HG03097 (cell line): ENCODE results near the gene TGFBI.

Source experiments
- ATAC-seq: cut with Tn5 transposase; IDR thresholded peaks from one replicate; pipeline ENCODE4 v1.9.1; 2021; ENCODE audit not compliant: unreplicated experiment, low FRiP score

The TGFBI gene

DNA sequence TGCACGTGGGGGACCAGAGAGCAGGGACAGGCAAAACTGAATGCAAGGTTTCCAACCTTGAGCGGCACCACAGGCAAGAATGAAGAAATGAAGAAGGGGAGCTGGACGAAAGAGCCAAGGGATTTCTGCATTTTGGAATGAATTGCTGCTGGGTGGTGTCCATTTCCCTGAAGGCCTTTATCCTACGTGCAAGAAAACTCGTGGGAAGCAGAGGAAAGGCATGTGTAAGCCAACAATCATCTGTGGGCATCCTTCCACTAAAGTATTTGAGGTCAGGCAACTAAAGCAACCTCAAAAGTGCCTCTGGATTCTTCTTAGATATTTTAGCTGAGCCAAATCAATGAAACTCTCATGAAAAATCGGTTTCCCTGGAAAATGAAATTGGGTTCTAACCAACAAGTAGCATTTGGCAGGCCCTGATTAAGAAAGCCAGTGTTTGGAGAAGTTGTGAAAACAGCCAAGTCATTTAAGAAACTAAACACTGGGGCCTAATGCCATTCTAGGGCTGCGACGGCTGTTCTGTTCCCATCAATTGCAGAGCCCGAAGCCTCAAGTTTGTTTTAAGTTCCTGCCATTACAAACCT is 4.7 kb upstream of the TGFBI start:
- no peak for ATAC-seq

DNA sequence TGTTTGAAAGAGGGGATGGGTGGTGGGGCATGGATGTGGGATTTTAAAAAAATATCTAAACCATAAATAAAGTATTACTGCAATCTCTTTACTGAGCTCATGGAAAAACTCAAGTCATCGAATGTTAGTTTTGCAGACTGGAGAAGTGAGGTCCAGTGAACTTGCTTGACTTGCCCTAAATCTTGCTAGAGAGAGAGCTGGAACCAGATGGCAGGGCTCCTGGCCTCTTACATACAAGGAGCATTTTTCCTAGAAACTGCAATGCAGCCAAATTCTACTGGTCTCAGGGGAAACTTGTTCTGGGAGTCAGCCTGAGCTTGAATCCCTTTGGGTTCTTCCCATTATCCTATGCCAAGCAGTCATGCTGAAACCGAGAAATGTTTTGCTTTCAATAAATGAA is 2.9 kb upstream of the TGFBI start:
- ATAC-seq, result no peak

GRCh38 chr5:136026636-136027035 is 2.2 kb upstream of the TGFBI start:
- ATAC-seq, result no peak

DNA sequence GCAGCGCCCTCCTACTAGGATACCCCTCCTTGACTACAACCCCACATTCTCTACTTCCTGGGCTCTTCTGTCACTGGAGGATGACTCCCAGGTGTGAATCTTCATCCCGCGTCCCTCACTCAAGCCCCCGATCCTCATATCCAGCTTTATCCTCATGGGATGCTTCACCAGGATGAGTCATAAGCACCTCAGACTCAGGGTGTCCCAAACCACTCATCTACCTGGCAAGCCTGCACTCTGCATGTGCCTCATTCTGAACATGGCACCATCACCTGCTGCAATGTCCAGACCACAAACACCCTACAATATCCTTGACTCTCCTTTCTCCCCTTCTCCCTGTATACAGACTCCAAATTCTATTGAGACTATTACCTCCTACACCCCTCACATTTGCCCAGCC is 1.5 kb upstream of the TGFBI start:
- no peak for ATAC-seq

DNA sequence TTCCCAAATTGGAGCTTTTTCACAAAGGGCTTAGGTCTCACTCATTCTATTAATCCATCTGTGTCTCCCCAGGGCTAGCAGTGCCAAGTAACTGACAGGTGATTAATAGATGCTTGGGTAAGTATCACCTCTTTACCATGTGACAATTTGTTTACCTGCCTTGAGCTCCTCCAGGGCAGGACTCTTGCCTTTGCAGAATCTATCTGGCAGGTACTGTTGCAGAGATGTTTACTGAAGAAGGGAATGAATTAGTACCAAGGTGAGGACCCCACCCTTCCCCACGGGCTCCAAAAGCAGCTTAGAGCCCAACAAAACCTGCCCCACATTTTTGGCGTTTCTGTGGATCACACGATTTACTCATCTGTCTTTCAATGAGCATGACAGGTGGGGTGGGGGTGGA is 698 bp upstream of the TGFBI start:
- no peak for ATAC-seq

- ATAC-seq, result no peak
Measured at GRCh38 chr5:136030252-136030651, 1.5 kb downstream of the TGFBI start.

GRCh38 chr5:136030956-136031611 is 2.3 kb downstream of the TGFBI start:
- no peak for ATAC-seq

DNA sequence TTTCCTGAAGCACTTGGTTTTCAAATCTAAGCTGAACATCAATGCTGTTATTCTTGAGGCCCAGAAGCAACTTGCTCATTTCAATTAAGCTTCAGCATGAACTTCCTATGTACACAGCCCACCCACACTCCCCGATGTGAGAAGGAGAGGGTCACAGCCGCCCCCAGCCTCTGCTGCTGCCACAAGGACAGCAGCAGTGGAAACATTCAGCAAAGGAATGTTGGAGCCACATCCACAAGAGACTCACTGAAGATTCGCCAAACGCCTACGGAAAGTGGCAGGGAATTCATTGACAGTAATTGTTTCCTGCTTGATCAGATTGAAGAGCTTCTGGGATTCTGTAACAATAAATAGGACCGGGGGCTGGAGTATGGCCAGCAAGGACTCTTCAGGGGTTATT is 2.9 kb downstream of the TGFBI start:
- ATAC-seq, result no peak

- ATAC-seq, result no peak
Measured at GRCh38 chr5:136032564-136032963, 3.8 kb downstream of the TGFBI start.

GRCh38 chr5:136033234-136033633 is 4.4 kb downstream of the TGFBI start:
- ATAC-seq, result no peak

DNA sequence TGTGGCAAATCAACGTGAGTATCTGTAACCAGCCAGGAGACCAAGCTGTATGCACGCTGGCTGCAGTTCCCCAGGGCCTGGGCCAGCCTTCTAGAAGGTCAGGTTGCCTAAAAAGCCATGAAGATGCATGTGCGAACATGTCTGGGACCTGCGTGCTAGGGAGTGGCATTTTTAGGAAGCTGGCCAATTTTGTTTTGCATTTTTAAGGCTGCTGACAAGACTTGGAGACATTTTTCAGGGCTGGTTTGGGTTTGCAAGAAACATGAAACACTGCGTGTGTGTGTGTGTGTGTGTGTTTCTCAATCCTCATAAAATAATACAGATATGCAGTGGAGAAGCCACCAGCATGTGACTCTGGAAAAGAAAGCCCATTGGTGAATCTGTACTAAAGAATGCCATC is 5.1 kb downstream of the TGFBI start:
- ATAC-seq, result no peak

- ATAC-seq, result no peak
Measured at GRCh38 chr5:136034492-136034891, 5.7 kb downstream of the TGFBI start.

DNA sequence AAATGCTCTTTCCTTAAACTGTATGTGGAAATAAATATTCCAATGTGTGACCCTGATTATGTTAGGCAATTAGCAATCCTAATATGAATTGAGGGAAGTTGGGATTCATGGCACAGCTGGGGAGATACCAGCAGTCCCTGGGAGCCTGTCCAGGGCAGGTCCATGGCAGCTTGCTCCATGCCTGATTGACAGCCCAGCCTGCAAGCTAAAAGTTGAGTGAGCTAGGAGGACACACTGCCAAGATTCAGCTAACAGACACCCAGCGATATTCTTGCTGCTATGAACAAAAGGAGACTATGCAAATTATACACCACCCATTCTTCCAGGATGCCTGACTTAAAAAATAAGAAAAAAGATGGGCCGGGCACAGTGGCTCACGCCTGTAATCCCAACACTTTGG is 6.2 kb downstream of the TGFBI start:
- ATAC-seq, result no peak

DNA sequence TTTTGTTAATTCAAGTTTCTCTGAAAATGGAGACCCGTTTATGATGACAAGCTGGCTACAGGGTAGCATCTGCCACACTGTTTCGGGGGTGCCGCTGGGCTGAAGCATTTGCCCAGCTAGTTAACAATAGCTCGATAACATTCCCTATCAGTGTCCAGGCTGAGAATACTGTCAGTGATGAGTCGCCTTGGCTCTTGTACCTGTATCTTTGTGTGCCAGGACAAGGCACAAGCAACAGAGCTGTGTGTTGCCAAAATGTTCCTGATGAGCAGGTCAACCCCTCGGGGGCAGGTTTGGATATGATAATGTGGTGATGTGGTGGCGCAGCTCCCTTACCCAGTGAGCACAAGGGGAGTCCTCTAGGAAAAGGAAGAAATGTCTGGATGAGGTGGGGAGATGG is 7.0 kb downstream of the TGFBI start:
- no peak for ATAC-seq

- no peak for ATAC-seq
Measured at GRCh38 chr5:136036293-136036911, 7.6 kb downstream of the TGFBI start.

DNA sequence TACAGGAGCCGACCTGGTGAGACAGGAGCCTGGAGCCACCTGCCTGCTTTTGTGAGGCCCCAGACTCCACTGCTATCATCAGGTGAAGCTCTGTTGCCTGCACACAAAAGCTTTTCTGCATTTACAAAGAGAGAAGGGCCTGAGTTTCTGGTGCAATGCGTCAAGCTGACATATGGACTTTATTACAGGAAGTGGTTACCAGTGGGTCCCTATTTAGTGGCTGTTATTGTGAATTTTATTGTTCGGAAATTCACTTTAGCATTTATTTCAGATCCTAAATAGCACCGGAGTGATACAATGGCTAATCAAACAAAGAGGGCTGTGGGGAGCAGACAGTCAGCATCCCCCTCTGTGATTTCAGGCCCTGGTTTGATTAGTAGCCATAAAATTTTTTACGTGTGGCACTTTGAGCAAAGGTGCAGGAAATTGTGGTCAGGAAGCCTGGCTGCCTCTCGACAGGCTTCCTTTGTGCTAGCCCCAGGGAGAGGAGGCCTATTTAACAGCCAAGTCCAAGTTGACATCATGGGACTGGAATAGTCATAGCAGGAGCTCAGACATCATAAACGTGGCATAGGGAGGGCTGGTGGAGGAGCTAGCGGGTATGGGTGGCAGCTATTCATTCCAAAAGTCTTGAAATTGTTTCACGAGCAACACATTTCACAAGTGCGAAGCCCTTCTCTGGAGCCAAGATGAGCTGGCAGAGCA is 8.4 kb downstream of the TGFBI start:
- ATAC-seq, result peak; percentile 76

DNA sequence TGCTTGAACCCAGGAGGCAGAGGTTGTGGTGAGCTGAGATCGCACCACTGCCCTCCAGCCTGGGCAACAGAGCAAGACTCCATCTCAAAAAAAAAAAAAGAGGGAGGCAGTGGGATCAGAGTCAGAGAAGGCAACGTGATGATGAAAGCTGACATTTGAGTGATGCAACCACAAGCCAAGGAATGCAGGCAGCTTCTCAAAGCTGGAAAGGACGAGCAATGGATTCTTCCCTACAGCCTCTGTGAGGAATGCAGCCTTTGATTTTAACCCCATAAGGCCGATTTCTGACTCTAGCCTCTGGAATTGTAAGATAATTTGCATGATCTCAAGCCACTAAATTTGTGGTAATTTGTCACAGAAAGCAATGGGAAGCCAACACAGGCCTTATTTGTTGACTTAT is 9.8 kb downstream of the TGFBI start:
- no peak for ATAC-seq

DNA sequence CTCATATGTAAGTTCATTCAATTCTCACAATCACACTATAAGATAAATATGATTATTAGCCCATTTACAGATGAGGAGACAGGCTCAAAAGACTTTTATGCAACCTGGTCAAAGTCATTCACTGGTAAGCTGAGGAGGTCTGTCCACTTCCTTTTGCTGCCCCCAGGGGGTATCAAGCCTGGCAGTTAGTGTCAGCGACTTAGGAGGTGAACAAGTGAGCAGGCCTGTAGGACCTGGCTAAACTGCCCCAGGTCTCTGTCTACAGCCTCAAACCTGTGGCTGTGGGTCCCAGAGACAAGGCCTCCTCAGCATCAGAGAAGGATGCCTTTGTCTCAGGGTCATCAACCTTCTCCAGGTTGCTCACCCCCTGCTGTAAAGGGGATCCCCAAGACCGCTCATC is 10.4 kb downstream of the TGFBI start:
- no peak for ATAC-seq

DNA sequence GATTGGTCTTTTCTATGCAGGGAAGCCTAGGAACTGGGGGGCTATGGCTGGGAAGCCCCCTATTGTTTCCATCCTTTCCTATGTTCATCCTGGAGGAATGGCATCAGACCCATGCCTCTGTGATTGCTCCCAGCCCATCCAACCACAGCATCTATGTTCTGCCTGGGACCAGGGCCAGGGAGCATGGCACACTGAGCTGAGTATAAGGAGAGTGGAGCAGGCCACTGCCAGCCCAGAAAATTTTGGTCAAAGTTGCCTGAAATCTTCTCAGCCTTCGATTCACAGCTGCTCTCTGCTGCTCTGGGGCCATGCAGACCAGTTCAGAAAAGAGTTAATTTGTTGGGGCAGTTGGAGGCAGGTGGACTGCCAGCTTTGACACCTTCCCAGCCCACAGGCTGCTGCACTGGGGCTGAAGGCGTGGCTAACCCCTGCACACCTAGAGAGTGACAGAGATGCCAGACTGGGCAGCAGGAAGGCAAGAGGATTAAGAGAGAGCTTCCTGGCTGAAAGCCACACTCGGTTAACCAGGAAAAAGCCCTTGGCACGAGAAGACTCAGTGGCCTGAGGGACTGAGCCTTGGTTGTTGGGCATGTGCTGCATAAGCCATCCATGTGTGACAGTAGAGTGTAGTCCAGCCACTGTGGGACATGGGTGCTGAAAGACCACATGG is 12.1 kb downstream of the TGFBI start:
- ATAC-seq, result no peak

DNA sequence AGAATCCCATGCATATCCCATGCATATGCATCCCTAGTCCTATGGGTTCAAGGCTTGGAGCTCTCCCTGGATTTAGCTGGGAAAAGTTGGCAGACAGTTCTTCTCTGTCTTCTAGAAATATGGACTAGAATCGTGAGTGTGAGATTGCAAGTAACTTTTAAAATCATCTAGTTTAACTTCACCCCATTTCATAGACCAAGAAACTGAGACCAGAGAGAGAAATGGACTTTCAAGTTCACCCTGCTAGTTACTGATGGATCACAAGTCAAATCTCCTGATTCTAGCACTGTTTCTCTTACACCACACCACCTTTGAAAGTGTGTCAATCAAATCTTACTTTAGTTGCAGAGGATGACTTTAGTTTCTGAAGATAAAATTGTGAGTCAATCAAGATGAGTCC is 13.4 kb downstream of the TGFBI start:
- no peak for ATAC-seq

- no peak for ATAC-seq
Measured at GRCh38 chr5:136042665-136043121, 13.9 kb downstream of the TGFBI start.
